ENCODE data around the gene POLR2B. TPM values are rescaled to one million over a fixed set of nuclear protein-coding genes. Genes with fewer than 3 reads are reported as not detected.

Gene POLR2B
- total and polyA plus RNA-seq, 2 of the 4 experiments (the other 2 are of a cell fraction): 74.0 to 106 TPM

DNA sequence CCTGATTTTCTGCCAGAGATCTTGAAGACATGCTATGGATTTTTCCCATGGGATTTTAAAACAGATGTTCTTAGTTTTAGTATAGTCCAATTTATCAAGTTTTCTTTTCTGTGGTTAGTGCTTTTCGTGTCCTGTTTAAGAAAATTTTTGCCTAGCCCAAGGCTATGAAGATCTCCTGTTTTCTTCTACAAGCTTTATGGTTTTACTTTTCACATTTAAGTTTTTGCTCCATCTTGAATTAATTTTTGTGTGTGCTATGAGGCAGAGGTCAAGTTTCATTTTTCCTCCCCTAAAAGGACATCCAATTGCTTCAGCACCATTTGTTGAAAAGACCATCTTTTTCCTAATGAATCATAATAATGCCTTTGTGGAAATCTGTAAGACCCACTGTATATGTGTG, 65.6 kb downstream of the POLR2B start:
- ChIA-PET CTCF (interaction anchor here (0.6 kb wide), 1 partner anchor 19 kb away, joined by 3 read pairs; no protein-coding TSS in a partner anchor), POLR2A (ENCODE audit: unreplicated experiment) (interaction anchor here (0.6 kb wide), 1 partner anchor 37 kb away, joined by 5 read pairs; no protein-coding TSS in a partner anchor)
- Histone ChIP-seq H2AFZ (replicated peaks; ENCODE audit: low read length, poor library complexity) (no peak overlapping the region), H3K9me1 (ENCODE audit: insufficient read depth, low read length) (peaks cover 24% of the 10 kb centered on the region), H4K5ac (ENCODE audit: low read depth, low read length) (peak overlapping the region; percentile 96), H3K4me1 (ENCODE audit: control insufficient read depth, insufficient read depth, low read length) (peaks cover 26% of the 10 kb centered on the region), H3K18ac (ENCODE audit: low read depth, low read length) (peak overlapping the region; percentile 97), H3K9ac (ENCODE audit: low read depth, low read length) (peak overlapping the region; percentile 53), H2BK15ac (ENCODE audit: low read depth, low read length) (peak overlapping the region; percentile 90; the same call in 2 of the 3 replicates), H4K20me1 (ENCODE audit: insufficient read depth, low read length) (no peaks in the 10 kb centered on the region), H3K56ac (ENCODE audit: extremely low read depth, insufficient read depth, low read length) (peak overlapping the region; percentile 80), H3K27ac (ENCODE audit: insufficient read depth, low read length) (peak overlapping the region; percentile 90), H3K23ac (ENCODE audit: low read depth, low read length) (peak overlapping the region; percentile 94), H3K27me3 (ENCODE audit: control insufficient read depth, insufficient read depth, low read length) (no peaks in the 10 kb centered on the region), H3K4me2 (ENCODE audit: low read depth, low read length) (peak overlapping the region; percentile 54), H3K4ac (ENCODE audit: low read depth, low read length) (peak overlapping the region; percentile 97), H4K91ac (ENCODE audit: insufficient read depth, low read depth, low read length) (peak overlapping the region; percentile 94), H3K4me3 (ENCODE audit: insufficient read depth, low read depth, low read length) (no peak overlapping the region), H3K36me3 (ENCODE audit: control insufficient read depth, insufficient read depth, low read length) (peaks cover 5% of the 10 kb centered on the region), H2AK5ac (ENCODE audit: low read depth, low read length) (peak overlapping the region; percentile 94), H3K79me1 (ENCODE audit: low read depth in 1 of 2, low read length in 2 of 2) (peaks cover 27 to 71% of the 10 kb centered on the region in 2 experiments), H3K14ac (replicated peaks; ENCODE audit: low read depth, low read length) (peak overlapping the region; percentile 79), H2BK5ac (ENCODE audit: low read depth, low read length, poor library complexity, severe bottlenecking) (peak overlapping the region; percentile 92), H2BK120ac (ENCODE audit: low read depth, low read length) (peak overlapping the region; percentile 95), H2BK20ac (ENCODE audit: low read depth, low read length) (peak overlapping the region; percentile 96), H2AK9ac (replicated peaks; ENCODE audit: low read depth, low read length, poor library complexity) (no peak overlapping the region), H3K9me3 (ENCODE audit: control insufficient read depth, insufficient read depth, low read length) (0 out of 2 replicates have a peak, but pooled peaks cover 2% of the 10 kb centered on the region), H4K8ac (ENCODE audit: low read depth in 2 of 2, low read length in 2 of 2) (peak overlapping the region; percentile 75 to 80)
- BruUV-seq (replicated peaks): no TSS peak
- in situ Hi-C loops (cut with MboI; ENCODE audit: low sequenced_read_pairs) (loop anchor here (25.0 kb wide), 1 partner anchor 393 kb away; no protein-coding TSS in a partner anchor), dilution Hi-C loops (cut with HindIII; ENCODE audit: low sequenced_read_pairs, unreplicated experiment) (no loop called here), intact Hi-C loops (cut with micrococcal nuclease) (no loop called here)
- ATAC-seq (ENCODE audit: low read depth) (peak; percentile 8; the same call in 1 of the 2 replicates), DNase-seq (peak; percentile 55)
- WGBS, 2 experiments (ENCODE audit: extremely low coverage in 2 of 2, insufficient read length in 1 of 2): no CpG with 5 or more reads among the region's 1 CpG
- no peak for TF ChIP-seq BHLHE40 (IDR thresholded peaks at IDR 0.05; ENCODE audit: low read depth, low read length)
- TF ChIP-seq, protein P1, sequence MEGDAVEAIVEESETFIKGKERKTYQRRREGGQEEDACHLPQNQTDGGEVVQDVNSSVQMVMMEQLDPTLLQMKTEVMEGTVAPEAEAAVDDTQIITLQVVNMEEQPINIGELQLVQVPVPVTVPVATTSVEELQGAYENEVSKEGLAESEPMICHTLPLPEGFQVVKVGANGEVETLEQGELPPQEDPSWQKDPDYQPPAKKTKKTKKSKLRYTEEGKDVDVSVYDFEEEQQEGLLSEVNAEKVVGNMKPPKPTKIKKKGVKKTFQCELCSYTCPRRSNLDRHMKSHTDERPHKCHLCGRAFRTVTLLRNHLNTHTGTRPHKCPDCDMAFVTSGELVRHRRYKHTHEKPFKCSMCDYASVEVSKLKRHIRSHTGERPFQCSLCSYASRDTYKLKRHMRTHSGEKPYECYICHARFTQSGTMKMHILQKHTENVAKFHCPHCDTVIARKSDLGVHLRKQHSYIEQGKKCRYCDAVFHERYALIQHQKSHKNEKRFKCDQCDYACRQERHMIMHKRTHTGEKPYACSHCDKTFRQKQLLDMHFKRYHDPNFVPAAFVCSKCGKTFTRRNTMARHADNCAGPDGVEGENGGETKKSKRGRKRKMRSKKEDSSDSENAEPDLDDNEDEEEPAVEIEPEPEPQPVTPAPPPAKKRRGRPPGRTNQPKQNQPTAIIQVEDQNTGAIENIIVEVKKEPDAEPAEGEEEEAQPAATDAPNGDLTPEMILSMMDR (conservative IDR thresholded peaks at IDR 0.05; ENCODE audit: low read depth, low read length): no peak

All from IMR-90 (cell line).